Measurements from ENCODE around the gene PTPRZ1.

DNA sequence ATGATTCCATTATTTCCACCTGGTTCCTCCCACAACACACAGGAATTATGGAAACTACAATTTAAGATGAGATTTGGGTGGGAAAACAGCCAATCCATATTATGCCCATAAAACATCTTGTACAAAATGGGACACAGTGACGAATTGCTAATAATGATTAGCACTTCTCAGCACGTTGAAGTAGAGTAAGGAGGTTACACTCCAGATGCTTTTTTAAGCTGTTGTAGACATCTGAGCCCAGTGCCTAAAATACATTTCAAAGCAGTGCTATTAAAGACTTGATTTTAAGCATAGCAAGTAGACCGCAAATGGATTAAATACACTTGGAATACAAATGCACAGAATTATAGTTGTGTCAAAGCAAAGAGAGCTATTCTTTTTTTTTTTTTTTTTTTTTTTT, 165.2 kb downstream of the PTPRZ1 start:
- TF ChIP-seq, protein P1, sequence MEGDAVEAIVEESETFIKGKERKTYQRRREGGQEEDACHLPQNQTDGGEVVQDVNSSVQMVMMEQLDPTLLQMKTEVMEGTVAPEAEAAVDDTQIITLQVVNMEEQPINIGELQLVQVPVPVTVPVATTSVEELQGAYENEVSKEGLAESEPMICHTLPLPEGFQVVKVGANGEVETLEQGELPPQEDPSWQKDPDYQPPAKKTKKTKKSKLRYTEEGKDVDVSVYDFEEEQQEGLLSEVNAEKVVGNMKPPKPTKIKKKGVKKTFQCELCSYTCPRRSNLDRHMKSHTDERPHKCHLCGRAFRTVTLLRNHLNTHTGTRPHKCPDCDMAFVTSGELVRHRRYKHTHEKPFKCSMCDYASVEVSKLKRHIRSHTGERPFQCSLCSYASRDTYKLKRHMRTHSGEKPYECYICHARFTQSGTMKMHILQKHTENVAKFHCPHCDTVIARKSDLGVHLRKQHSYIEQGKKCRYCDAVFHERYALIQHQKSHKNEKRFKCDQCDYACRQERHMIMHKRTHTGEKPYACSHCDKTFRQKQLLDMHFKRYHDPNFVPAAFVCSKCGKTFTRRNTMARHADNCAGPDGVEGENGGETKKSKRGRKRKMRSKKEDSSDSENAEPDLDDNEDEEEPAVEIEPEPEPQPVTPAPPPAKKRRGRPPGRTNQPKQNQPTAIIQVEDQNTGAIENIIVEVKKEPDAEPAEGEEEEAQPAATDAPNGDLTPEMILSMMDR (IDR thresholded peaks at IDR 0.05): no peak
- TF ChIP-seq EP300 (IDR thresholded peaks at IDR 0.05): no peak
